HG02885 (cell line): Measurements from ENCODE around the gene GATB.
"Not testable (repeated sequence)": the region's sequence is repeated elsewhere in the genome, so short reads cannot be mapped to it uniquely, and the experiment has no call there.

ENCODE experiments used
- ATAC-seq: cut with Tn5 transposase; IDR thresholded peaks from one replicate; pipeline ENCODE4 v1.9.1; 2021; ENCODE audit warnings: mild to moderate bottlenecking; ENCODE audit not compliant: unreplicated experiment, poor library complexity

The GATB gene

DNA sequence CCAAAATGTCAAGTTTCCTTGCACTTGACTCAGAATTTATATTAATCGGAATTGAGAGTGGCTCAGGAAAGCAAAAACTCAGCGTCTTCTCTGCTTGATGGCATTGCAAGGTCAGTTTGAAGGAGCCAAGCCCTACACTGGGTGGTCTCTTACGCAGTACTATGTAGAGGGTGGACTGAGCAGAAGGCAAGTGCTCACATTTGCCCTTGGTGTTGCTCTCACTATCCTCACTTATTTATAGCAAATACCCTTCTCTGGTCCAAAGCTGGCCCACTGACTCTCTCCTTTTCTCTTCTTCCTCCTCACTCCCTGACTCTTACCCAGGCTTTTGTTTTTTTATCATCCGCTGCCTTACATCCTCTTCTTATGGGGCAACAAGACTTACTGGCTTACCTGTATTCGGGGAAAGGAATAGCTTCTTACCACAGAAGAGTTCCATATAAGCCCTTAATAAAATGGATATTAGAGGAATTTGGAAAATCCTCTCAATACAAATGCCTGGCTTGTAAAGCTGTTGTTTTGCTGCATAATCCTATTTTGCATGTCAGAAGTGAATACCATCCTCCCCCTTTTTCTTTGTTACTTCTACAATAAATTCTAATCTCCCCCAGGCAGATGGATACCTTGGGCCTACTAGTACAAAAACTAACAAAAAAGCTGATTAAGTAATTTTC, 24.8 kb upstream of the GATB start:
- ATAC-seq, result no peak

DNA sequence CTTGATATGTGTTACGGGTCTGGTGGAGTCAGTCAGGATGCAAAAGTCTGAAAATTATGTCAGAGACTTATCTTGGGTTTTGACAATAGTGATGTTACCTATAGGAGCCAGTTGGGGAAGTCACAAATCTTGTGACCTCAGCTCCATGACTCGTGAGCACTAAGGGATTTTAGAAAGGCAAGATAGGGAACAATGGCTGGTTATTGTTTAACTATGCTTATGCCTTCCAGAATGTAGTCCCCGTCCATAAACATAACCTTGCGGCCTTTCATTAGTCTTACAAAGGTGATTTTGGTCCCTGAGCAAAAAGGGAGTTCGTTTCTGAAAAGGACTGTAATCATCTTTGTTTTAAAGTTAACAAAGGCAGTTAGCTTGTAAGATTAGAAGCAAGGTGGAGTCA, 23.9 kb upstream of the GATB start:
- no peak for ATAC-seq

DNA sequence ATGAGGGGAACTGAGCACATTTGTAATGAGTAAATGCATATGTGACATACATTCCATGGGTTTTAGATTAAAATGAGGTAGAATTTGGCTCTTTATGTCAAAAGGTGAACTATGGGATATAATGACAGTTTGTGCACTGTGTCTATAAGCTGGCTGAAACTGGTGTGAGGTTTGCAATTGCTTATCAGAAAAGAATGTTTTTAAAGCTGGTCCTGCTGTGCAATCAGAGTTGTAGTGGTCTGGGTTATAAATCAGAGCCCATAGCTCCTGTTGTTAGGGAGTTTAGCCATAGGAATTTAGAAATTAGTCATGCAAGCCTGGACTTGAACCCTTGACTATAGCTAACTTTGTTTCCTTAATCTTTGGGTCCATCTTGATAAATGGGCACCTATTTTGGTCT, 23.1 kb upstream of the GATB start:
- ATAC-seq, result no peak

DNA sequence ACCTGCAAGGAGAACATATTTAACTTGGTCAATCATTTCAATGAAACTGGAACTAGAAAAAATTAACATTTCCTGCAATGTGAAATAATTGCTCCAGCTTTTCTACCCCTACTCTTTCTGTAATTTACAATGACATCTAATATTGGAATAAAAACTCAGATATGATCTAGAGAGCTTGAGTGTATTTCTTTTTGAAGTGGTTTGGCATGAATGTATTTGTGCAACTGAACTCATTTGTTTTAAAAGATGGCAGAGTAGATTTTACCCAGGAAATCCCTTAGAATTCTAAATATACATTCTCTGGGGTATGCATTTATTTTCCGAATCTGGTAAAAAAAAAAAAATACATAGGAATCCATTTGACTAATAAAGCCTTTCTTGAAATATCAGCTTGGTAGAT, 21.5 kb upstream of the GATB start:
- ATAC-seq, result no peak

DNA sequence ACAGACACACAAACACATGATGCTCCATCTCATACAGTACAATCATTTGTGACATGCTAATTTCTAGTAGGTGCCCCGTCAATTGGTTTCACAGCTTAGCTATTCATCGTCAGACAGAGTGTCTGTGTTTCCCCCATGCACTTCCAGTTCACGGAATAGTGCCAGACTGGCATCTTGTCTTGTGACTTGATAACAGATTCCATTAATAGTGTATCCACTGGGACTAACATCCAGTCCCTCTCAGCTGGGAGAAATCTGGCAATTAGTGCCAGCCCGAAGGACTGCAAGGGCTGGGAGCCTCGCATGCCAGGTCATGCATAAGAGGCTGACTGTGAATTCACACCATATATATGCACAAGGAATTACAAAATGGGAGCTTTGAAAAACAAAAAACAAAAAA, 20.2 kb upstream of the GATB start:
- ATAC-seq, result no peak

- no peak for ATAC-seq
These were observed 16.7 kb upstream of the GATB start for GRCh38 chr4:151777471-151777870.

DNA sequence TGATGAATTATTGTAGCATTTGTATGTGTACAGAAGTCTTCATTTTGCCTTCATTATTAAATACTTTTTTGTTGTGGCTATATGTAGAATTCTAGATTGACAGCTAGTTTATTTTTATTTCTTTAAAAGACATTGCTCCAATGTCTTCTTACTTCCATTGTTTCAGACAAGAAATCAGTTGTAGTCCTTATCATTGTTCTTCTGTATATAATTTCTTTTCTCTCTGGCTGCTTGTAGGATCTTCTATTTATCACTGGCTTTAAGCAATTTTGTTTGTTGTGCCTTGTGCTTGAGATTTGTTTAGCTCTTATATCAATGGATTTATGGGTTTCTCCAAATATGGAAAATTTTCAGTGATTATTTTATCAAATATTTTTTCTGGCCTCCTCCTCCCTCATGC, 13.5 kb upstream of the GATB start:
- ATAC-seq, result no peak

DNA sequence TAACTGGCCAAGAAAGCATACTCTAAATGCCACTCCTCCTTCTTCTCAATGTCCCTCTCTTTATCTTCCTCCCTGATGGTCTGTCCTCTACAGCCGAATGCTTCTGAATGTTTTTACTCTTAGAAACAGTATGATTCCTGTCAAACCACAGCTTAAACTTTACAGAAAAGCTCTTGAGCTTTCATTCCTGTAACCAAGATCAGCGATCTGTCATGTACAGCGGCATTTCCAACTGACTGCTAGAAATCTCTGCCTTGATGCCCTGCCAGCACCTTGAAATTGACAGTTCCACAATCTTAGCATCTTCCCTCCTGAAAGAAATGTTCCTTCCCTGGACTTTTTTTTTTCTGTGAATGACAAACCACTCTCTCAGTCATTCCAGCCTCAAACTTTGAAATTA, 11.5 kb upstream of the GATB start:
- ATAC-seq, result no peak

DNA sequence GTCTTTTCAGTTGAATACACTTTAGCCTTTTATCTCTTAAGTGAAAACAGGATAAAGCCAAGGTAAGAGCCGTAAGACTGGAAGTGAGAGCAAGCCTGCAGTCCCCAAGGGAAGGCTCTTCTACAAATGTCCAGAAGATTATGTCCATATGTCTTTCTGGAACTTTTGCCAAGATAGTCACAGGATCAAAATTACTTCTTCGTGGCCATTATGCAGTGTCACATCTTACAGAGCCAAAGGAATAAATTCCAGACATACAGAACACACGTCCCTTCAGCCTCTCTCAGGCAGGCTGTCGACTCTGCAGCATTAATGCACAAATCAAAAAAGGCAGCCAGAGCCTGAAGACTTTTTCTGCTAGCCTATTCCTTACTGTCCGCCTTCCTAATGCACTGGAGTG, 10.9 kb upstream of the GATB start:
- ATAC-seq, result no peak

DNA sequence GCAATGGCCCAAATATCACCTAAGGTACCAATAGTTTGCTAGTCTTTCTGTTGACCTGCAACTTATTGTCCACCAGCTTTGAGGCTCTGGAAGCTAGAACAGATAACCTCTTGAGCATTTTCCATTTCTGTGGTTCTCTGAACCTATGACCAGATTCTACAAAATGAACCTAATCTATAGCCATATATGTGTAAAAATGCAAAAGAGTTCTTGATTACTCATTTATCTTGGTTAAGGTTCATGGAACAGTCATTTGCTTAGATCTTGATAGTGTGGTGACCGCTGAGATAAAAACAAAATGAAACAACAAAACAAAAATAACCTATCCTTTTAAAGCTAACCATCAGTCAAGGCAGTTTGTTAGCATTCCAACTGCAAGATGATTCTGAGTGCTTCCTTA, 9.3 kb upstream of the GATB start:
- ATAC-seq, result no peak

- ATAC-seq, result no peak
These were observed 8.0 kb upstream of the GATB start for GRCh38 chr4:151768835-151769234.

DNA sequence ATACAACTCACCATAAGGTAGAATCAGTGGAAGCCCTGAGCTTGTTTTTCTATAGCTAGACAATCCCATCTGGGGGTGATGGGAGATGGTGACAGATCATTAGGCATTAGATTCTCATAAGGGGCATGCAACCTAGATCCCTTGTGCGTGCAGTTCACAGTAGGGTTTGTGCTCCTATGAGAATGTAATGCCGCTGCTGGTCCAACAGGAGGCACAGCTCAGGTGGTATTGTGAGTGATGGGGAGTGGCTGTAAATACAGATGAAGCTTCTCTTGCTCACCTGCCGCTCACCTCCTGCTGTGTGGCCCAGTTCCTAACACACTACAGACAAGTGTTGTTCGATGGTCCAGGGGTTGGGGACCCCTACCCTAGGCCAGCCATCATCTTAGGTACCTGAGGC, 5.9 kb upstream of the GATB start:
- ATAC-seq, result no peak

GRCh38 chr4:151760002-151760401, 805 bp downstream of the GATB start:
- ATAC-seq, result no peak

- no peak for ATAC-seq
These were observed 7.8 kb downstream of the GATB start for GRCh38 chr4:151753056-151753455.

DNA sequence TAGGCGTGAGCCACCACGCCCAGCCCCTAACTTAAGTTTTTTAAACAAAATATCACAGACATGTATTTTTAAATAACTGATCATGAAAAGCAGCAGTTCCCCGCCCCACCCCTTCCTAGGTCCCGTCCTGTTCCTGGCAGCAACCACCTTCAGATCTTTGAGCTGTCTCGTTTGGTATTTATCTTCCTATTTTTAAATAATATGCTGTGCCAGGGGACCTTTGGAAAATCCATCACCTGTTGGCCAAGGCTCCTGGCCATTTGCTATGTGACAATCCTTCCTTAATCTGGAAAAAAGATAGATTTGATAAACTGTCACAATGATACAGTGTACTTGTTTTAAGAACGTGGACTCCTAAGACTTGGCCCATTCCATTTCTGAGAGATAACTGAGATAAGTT, 10.7 kb downstream of the GATB start:
- no peak for ATAC-seq

- no peak for ATAC-seq
These were observed 15.2 kb downstream of the GATB start for GRCh38 chr4:151745481-151746231.

- peak; percentile 65 for ATAC-seq
These were observed 16.2 kb downstream of the GATB start for GRCh38 chr4:151744614-151745013.

DNA sequence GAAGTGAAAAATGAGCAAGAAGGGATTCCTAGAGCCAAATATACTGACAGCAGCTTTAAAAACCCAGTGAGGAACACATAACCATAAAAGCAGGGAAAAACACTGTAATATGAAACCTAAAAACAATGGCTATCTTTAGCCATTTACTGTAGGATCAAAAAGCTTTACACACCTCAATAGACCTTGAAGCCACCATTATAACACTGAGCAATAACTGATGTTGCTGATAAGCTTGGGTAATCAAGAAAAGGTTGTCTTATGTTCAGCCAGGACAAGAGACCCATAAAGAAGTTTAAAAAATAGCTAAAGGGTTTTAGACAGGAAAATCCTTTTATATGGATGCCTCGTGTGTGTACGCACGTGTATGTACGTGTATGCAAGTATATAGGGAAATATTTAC, 16.9 kb downstream of the GATB start:
- no peak for ATAC-seq

GRCh38 chr4:151743128-151743854, 17.5 kb downstream of the GATB start:
- no peak for ATAC-seq

GRCh38 chr4:151738720-151739517, 21.9 kb downstream of the GATB start:
- no peak for ATAC-seq

DNA sequence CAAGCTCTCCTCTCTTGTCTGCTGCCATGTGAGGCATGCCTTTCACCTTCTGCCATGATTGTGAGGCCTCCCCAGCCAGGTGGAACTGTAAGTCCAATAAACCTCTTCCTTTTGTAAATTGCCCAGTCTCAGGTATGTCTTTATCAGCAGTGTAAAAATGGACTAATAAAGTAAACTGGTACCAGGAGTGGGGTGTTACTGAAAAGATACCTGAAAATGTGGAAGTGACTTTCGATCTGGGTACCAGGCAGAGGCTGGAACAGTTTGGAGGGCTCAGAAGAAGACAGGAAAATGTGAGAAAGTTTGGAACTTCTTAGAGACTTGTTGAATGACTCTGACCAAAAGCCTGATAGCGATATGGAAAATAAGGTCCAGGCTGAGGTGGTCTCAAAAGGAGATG, 24.0 kb downstream of the GATB start:
- not testable (repeated sequence) for ATAC-seq
